GM13976 (cell line): Measurements from ENCODE around the gene HPCAL1.

Experiments used
- DNase-seq: peaks from one replicate; pipeline ENCODE4 v3.0.0; 2012; ENCODE audit warnings: low spot score
- CTCF ChIP-seq: IDR thresholded peaks from 2 replicates; pipeline ENCODE4 v1.5.1; 2012; ENCODE audit warnings: borderline replicate concordance, mild to moderate bottlenecking; ENCODE audit not compliant: insufficient read depth; ENCODE audit errors: extremely low read depth, missing control alignments, control extremely low read depth
- in situ Hi-C: fragments of 300-500 bp; cut with MboI; formaldehyde crosslinking; loops from one replicate; pipeline ENCODE4 v1.12.0; 2022; ENCODE audit warnings: low sequenced_read_pairs, mixed read lengths, inconsistent platforms; ENCODE audit not compliant: unreplicated experiment

Gene HPCAL1

GRCh38 chr2:10329880-10330699 lies 27.4 kb downstream of the HPCAL1 start:
- no peak for DNase-seq
- in situ Hi-C loops = no loop called here
- TF ChIP-seq CTCF = no peak

GRCh38 chr2:10330700-10331026 lies 28.0 kb downstream of the HPCAL1 start:
- DNase-seq = no peak

GRCh38 chr2:10331027-10331701 lies 28.5 kb downstream of the HPCAL1 start:
- TF ChIP-seq CTCF = no peak
- DNase-seq = peak; percentile 77
- in situ Hi-C loops = no loop called here

More at GRCh38 chr2:10330700-10331026, 28.0 kb downstream of the HPCAL1 start:
- in situ Hi-C loops = no loop called here
- no peak for TF ChIP-seq CTCF

GRCh38 chr2:10331702-10332401 lies 29.1 kb downstream of the HPCAL1 start:
- in situ Hi-C loops = no loop called here
- peak; percentile 83 for DNase-seq
- no peak for TF ChIP-seq CTCF

GRCh38 chr2:10332402-10333246 lies 29.9 kb downstream of the HPCAL1 start:
- DNase-seq = no peak
- TF ChIP-seq CTCF = no peak
- in situ Hi-C loops = no loop called here

GRCh38 chr2:10333247-10333613 lies 30.5 kb downstream of the HPCAL1 start:
- no peak for TF ChIP-seq CTCF
- no peak for DNase-seq
- in situ Hi-C loops = no loop called here
